IMR-90 (cell line): Measurements from ENCODE around the gene CEMIP2. TPM values are rescaled to one million over a fixed set of nuclear protein-coding genes. Genes with fewer than 3 reads are reported as not detected.
A peak's percentile ranks its signal among the peaks of the same experiment; 100 is the strongest.

Experiments
- ATAC-seq: fragments of 200-7000 bp; cut with Tn5 transposase; 2 replicates; pipeline ENCODE4 v1.9.1; 2020; ENCODE audit warnings: low read depth, mild to moderate bottlenecking, moderate library complexity
- BruUV-seq: library from RNA; stranded (reverse); fragments of 400-500 nt; replicated peaks from 2 replicates; lab custom pipeline; 2021; lab: Mats Ljungman, UMichigan
- CTCF ChIA-PET: fragments of 300-600 bp; formaldehyde crosslinking; extraction: SDS; loops from one replicate; lab custom pipeline; 2021; ENCODE audit warnings: antibody characterized with exemption; lab: Yijun Ruan, JAX
- POLR2A ChIA-PET: fragments of 300-600 bp; sonication (Branson Sonifier 250); formaldehyde crosslinking; loops from one replicate; lab custom pipeline; 2022; ENCODE audit warnings: antibody characterized with exemption; ENCODE audit not compliant: unreplicated experiment; lab: Charles Lee
- DNase-seq: peaks from one replicate; pipeline ENCODE4 v3.0.0; 2013
- H2AFZ ChIP-seq: replicated peaks from 2 replicates; pipeline ENCODE3; 2013; ENCODE audit warnings: low read length, mild to moderate bottlenecking; ENCODE audit not compliant: poor library complexity
- H2AK5ac ChIP-seq: 2 replicates; pipeline ENCODE4 v1.6.1; 2013; ENCODE audit warnings: low read depth, low read length, inconsistent platforms
- H2AK9ac ChIP-seq: replicated peaks from 2 replicates; pipeline ENCODE3; 2013; ENCODE audit warnings: mild to moderate bottlenecking, low read depth, low read length, moderate library complexity; ENCODE audit not compliant: poor library complexity
- H2BK120ac ChIP-seq: 2 replicates; pipeline ENCODE4 v1.6.1; 2013; ENCODE audit warnings: low read depth, low read length, inconsistent platforms
- H2BK15ac ChIP-seq: 3 replicates; pipeline ENCODE4 v1.6.1; 2013; ENCODE audit warnings: low read depth, low read length, inconsistent platforms
- H2BK20ac ChIP-seq: 2 replicates; pipeline ENCODE4 v1.6.1; 2013; ENCODE audit warnings: low read depth, mild to moderate bottlenecking, inconsistent platforms, low read length, moderate library complexity
- H2BK5ac ChIP-seq: 2 replicates; pipeline ENCODE4 v1.6.1; 2013; ENCODE audit warnings: mild to moderate bottlenecking, low read depth, low read length, inconsistent platforms; ENCODE audit not compliant: poor library complexity, severe bottlenecking
- H3K14ac ChIP-seq: replicated peaks from 2 replicates; pipeline ENCODE4 v1.6.1; 2013; ENCODE audit warnings: low read depth, low read length, inconsistent platforms
- H3K18ac ChIP-seq: 2 replicates; pipeline ENCODE4 v1.6.1; 2013; ENCODE audit warnings: low read depth, low read length, control low read depth
- H3K23ac ChIP-seq: 2 replicates; pipeline ENCODE4 v1.6.1; 2013; ENCODE audit warnings: low read depth, low read length, inconsistent platforms
- H3K27ac ChIP-seq: 2 replicates; pipeline ENCODE4 v1.5.1; 2013; ENCODE audit warnings: mild to moderate bottlenecking, control low read depth, low read length; ENCODE audit not compliant: insufficient read depth
- H3K27me3 ChIP-seq: 2 replicates; pipeline ENCODE4 v1.6.1; 2013; ENCODE audit warnings: low read length; ENCODE audit not compliant: control insufficient read depth, insufficient read depth
- H3K36me3 ChIP-seq: 2 replicates; pipeline ENCODE4 v1.6.1; 2013; ENCODE audit warnings: low read length, mixed read lengths; ENCODE audit not compliant: control insufficient read depth, insufficient read depth
- H3K4ac ChIP-seq: 2 replicates; pipeline ENCODE4 v1.6.1; 2013; ENCODE audit warnings: low read depth, low read length, inconsistent platforms
- H3K4me1 ChIP-seq: 2 replicates; pipeline ENCODE4 v1.6.1; 2013; ENCODE audit warnings: low read length, mixed read lengths; ENCODE audit not compliant: control insufficient read depth, insufficient read depth
- H3K4me2 ChIP-seq: 2 replicates; pipeline ENCODE4 v1.6.1; 2013; ENCODE audit warnings: low read depth, mild to moderate bottlenecking, control low read depth, low read length, moderate library complexity
- H3K4me3 ChIP-seq: 2 replicates; pipeline ENCODE4 v1.5.1; 2013; ENCODE audit warnings: low read depth, mild to moderate bottlenecking, control low read depth, low read length, moderate library complexity; ENCODE audit not compliant: insufficient read depth
- H3K56ac ChIP-seq: 2 replicates; pipeline ENCODE4 v1.6.1; 2013; ENCODE audit warnings: low read length, inconsistent platforms; ENCODE audit not compliant: insufficient read depth; ENCODE audit errors: extremely low read depth
- H3K79me1 ChIP-seq, 2 experiments: 2 replicates each; pipeline ENCODE4 v1.6.1; 2013; ENCODE audit warnings: low read length in 2 of 2, inconsistent platforms in 1 of 2, low read depth in 1 of 2
- H3K9ac ChIP-seq: 2 replicates; pipeline ENCODE4 v1.6.1; 2013; ENCODE audit warnings: low read depth, low read length, control low read depth
- H3K9me1 ChIP-seq: 2 replicates; pipeline ENCODE4 v1.6.1; 2013; ENCODE audit warnings: low read length, inconsistent platforms; ENCODE audit not compliant: insufficient read depth
- H3K9me3 ChIP-seq: 2 replicates; pipeline ENCODE4 v1.6.1; 2013; ENCODE audit warnings: low read length; ENCODE audit not compliant: control insufficient read depth, insufficient read depth
- H4K20me1 ChIP-seq: 2 replicates; pipeline ENCODE4 v1.6.1; 2013; ENCODE audit warnings: low read length, inconsistent platforms; ENCODE audit not compliant: insufficient read depth
- H4K5ac ChIP-seq: 2 replicates; pipeline ENCODE4 v1.6.1; 2013; ENCODE audit warnings: mild to moderate bottlenecking, low read depth, low read length, control low read depth
- H4K8ac ChIP-seq, 2 experiments: 2 replicates each; pipeline ENCODE4 v1.6.1; 2013; ENCODE audit warnings: low read depth in 2 of 2, low read length in 2 of 2, control low read depth in 1 of 2, inconsistent platforms in 1 of 2
- H4K91ac ChIP-seq: 2 replicates; pipeline ENCODE4 v1.6.1; 2013; ENCODE audit warnings: low read depth, low read length, inconsistent platforms; ENCODE audit not compliant: insufficient read depth
- CEBPB ChIP-seq: IDR thresholded peaks from 2 replicates; pipeline ENCODE4 v1.6.1; 2012; ENCODE audit warnings: low read depth, low read length, improper control_type of control experiment
- CHD1 ChIP-seq: IDR thresholded peaks from 2 replicates; pipeline ENCODE4 v1.6.1; 2012; ENCODE audit warnings: low read depth, low read length, improper control_type of control experiment
- CTCF ChIP-seq: conservative IDR thresholded peaks from 2 replicates; pipeline ENCODE4 v1.5.1; 2012; ENCODE audit warnings: mild to moderate bottlenecking, low read depth, low read length, improper control_type of control experiment
- ELK1 ChIP-seq: fragments of 150-350 bp; IDR thresholded peaks from 2 replicates; pipeline ENCODE4 v1.6.1; 2016; ENCODE audit warnings: low read depth, mild to moderate bottlenecking, low read length, moderate library complexity, borderline replicate concordance
- FOS ChIP-seq: fragments of 150-350 bp; IDR thresholded peaks from 2 replicates; pipeline ENCODE4 v1.6.1; 2016; ENCODE audit warnings: low read depth, low read length
- MAFK ChIP-seq: IDR thresholded peaks from 2 replicates; pipeline ENCODE4 v1.6.1; 2012; ENCODE audit warnings: low read depth, low read length, improper control_type of control experiment
- MAZ ChIP-seq: IDR thresholded peaks from 2 replicates; pipeline ENCODE4 v1.6.1; 2012; ENCODE audit warnings: low read depth, mild to moderate bottlenecking, low read length, improper control_type of control experiment, moderate library complexity, borderline replicate concordance
- MXI1 ChIP-seq: IDR thresholded peaks from 2 replicates; pipeline ENCODE4 v1.6.1; 2012; ENCODE audit warnings: low read depth, mild to moderate bottlenecking, low read length, moderate library complexity, borderline replicate concordance
- NFE2L2 ChIP-seq: fragments of 150-350 bp; IDR thresholded peaks from 2 replicates; pipeline ENCODE4 v1.6.1; 2016; ENCODE audit warnings: low read depth, mild to moderate bottlenecking, low read length
- POLR2A ChIP-seq: IDR thresholded peaks from 2 replicates; pipeline ENCODE4 v1.6.1; 2012; ENCODE audit warnings: mild to moderate bottlenecking, low read depth, low read length
- RAD21 ChIP-seq: IDR thresholded peaks from 2 replicates; pipeline ENCODE4 v1.6.1; 2012; ENCODE audit warnings: low read length, improper control_type of control experiment
- RCOR1 ChIP-seq: IDR thresholded peaks from 2 replicates; pipeline ENCODE4 v1.6.1; 2012; ENCODE audit warnings: mild to moderate bottlenecking, low read length, improper control_type of control experiment; ENCODE audit not compliant: insufficient replicate concordance
- RFX5 ChIP-seq: IDR thresholded peaks from 2 replicates; pipeline ENCODE4 v1.8.0; 2012; ENCODE audit warnings: low read depth, mild to moderate bottlenecking, low read length, moderate library complexity
- SMC3 ChIP-seq: fragments of 150-350 bp; IDR thresholded peaks from 2 replicates; pipeline ENCODE4 v1.6.1; 2016; ENCODE audit warnings: low read depth, mild to moderate bottlenecking, antibody characterized with exemption, low read length, moderate library complexity
- USF2 ChIP-seq: fragments of 150-350 bp; IDR thresholded peaks from 2 replicates; pipeline ENCODE4 v1.6.1; 2017; ENCODE audit warnings: mild to moderate bottlenecking, antibody characterized with exemption, low read length, low read depth
- WGBS, 2 experiments: methylation state at CpG; one replicate each; pipeline versions ENCODE4 v1.1.5 to v1.1.7; 2013; ENCODE audit warnings: missing lambda C conversion rate in 2 of 2; ENCODE audit not compliant: insufficient read length in 1 of 2; ENCODE audit errors: extremely low coverage in 2 of 2; 5-methylcytosine and 5-hydroxymethylcytosine counted together
- dilution Hi-C: fragments of 300-500 bp; cut with HindIII; formaldehyde crosslinking; loops from one replicate; pipeline ENCODE4 v1.14.3; 2018; ENCODE audit warnings: low sequenced_read_pairs; ENCODE audit not compliant: unreplicated experiment
- in situ Hi-C: fragments of 300-500 bp; cut with MboI; formaldehyde crosslinking; loops from 3 replicates; pipeline ENCODE4 v1.14.3; 2019; ENCODE audit warnings: low sequenced_read_pairs, inconsistent platforms, mixed read lengths
- intact Hi-C: fragments of 100-400 bp; cut with micrococcal nuclease; formaldehyde crosslinking; loops from 2 replicates; pipeline ENCODE4 v1.10.0; 2022
- polyA plus RNA-seq, 3 experiments: library from polyadenylated mRNA; depleted of rRNA; stranded (reverse); fragments of >200 nt; gene quantifications; 2 replicates each; pipeline ENCODE4 v1.2.3, GENCODE V29; 2012; ENCODE audit warnings: low replicate concordance in 1 of 3
- total RNA-seq: library from RNA; depleted of rRNA; stranded (reverse); fragments of >200 nt; gene quantifications from 2 replicates; pipeline ENCODE4 v1.2.3, GENCODE V29; 2012

The CEMIP2 gene
- total and polyA plus RNA-seq, 2 of the 4 experiments (the other 2 are of a cell fraction), result 65.2 to 67.4 TPM

DNA sequence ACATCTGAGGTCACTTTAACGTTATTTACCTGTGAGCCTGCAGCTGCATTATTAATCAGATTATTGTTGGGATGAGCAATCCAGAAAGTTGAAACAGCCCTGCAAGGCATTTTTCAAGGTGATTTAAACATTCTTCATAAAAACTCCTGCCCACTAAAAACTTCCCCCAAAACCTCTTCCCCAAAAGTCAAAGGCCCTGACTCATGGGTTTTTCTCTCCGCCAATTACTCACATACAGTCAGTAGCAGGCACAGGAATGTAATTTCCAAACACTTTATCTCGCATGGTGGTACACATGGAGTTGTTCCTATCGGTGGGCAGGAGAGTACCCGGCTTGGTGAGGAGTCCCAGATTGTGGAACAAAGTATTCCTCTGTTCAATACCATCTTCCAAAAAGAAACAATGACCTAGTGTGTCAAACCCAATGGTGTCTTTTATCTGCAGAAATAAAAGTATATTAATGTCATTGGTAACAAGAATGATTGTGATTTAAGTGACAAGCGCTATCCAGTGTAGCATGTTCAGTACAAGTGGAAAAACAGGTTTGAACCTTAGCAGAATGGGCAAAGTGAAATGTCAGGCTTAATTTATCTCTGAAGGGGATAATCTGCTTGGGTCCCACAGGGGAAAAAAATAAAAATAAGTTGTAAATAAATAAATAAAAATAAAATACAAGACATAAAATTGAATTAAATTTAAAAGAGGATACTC, 38.3 kb downstream of the CEMIP2 start:
- no peak overlapping the region for H3K27ac ChIP-seq
- dilution Hi-C loops, result no loop called here
- no peak overlapping the region for H2BK120ac ChIP-seq
- no peak overlapping the region; the same call in 2 of the 3 replicates for H2BK15ac ChIP-seq
- no peak overlapping the region for H4K8ac ChIP-seq
- H2AFZ ChIP-seq, result no peak overlapping the region
- WGBS, 2 experiments, result 100% methylated on average over 1 of the region's 6 CpGs; no CpG with 5 or more reads in 1 of the 2 experiments
- H3K18ac ChIP-seq, result no peak overlapping the region
- peaks cover 17 to 33% of the 10 kb centered on the region in 2 experiments for H3K79me1 ChIP-seq
- H3K4me2 ChIP-seq, result no peak overlapping the region
- ChIA-PET CTCF (no interaction called here), POLR2A (no interaction called here)
- intact Hi-C loops, result no loop called here
- H2BK5ac ChIP-seq, result peak overlapping the region; percentile 24
- no peak overlapping the region for H3K23ac ChIP-seq
- no peak overlapping the region for H2AK9ac ChIP-seq
- no peak overlapping the region for H3K14ac ChIP-seq
- peaks cover 12% of the 10 kb centered on the region for H3K9me1 ChIP-seq
- 0 out of 2 replicates have a peak overlapping the region, but pooled peaks have one; percentile 8 for H4K91ac ChIP-seq
- in situ Hi-C loops, result loop anchor here (25.0 kb wide), 3 partner anchors 832 to 1443 kb away; no protein-coding TSS in a partner anchor
- H3K4me3 ChIP-seq, result no peak overlapping the region
- H3K27me3 ChIP-seq, result no peaks in the 10 kb centered on the region
- ATAC-seq (no peak), DNase-seq (no peak)
- peak overlapping the region; percentile 29 for H3K4ac ChIP-seq
- H3K9me3 ChIP-seq, result no peaks in the 10 kb centered on the region
- no peaks in the 10 kb centered on the region for H4K20me1 ChIP-seq
- no TSS peak for BruUV-seq
- H3K4me1 ChIP-seq, result peaks cover 9% of the 10 kb centered on the region
- no peak overlapping the region for H4K5ac ChIP-seq
- H3K9ac ChIP-seq, result no peak overlapping the region
- peaks cover 24% of the 10 kb centered on the region for H3K36me3 ChIP-seq
- no peak overlapping the region for H2BK20ac ChIP-seq
- H2AK5ac ChIP-seq, result no peak overlapping the region
- no peak overlapping the region for H3K56ac ChIP-seq
- TF ChIP-seq SMC3 (no peak), RCOR1 (no peak), NFE2L2 (no peak), RFX5 (no peak), MAZ (no peak), FOS (no peak), ELK1 (no peak), CTCF (no peak), POLR2A (no peak), RAD21 (no peak), CEBPB (no peak), MXI1 (no peak), MAFK (no peak), USF2 (no peak), CHD1 (no peak)
